Aorta (tissue), 5 donors: ENCODE data around the gene SNAP25. TPM values are rescaled to one million over a fixed set of nuclear protein-coding genes. Genes with fewer than 3 reads are reported as not detected.

ENCODE experiments used
- ATAC-seq: fragments of 200-7000 bp; cut with Tn5 transposase; one replicate; pipeline ENCODE4 v1.9.1; 2022; ENCODE audit warnings: moderate library complexity; ENCODE audit not compliant: low FRiP score
- DNase-seq, 2 donors: peaks; one replicate each; pipeline ENCODE4 v3.0.0-alpha.2; 2020
- H3K27ac ChIP-seq, 2 donors: one replicate each; pipeline ENCODE4 v1.5.1; 2013; ENCODE audit warnings: low read length in 2 of 2, mild to moderate bottlenecking in 2 of 2, moderate library complexity in 2 of 2, control low read depth in 1 of 2, inconsistent platforms in 1 of 2, low read depth in 1 of 2
- H3K27me3 ChIP-seq, 2 donors: one replicate each; pipeline ENCODE4 v1.6.1; 2013; ENCODE audit warnings: control low read depth in 1 of 2, low read length in 1 of 2, mild to moderate bottlenecking in 1 of 2, moderate library complexity in 1 of 2; ENCODE audit not compliant: insufficient read depth in 2 of 2, control insufficient read depth in 1 of 2
- H3K36me3 ChIP-seq, 2 donors: one replicate each; pipeline ENCODE4 v1.6.1; 2013; ENCODE audit warnings: control low read depth in 1 of 2, low read length in 1 of 2, mild to moderate bottlenecking in 1 of 2; ENCODE audit not compliant: insufficient read depth in 2 of 2, control insufficient read depth in 1 of 2
- H3K4me1 ChIP-seq, 2 donors: one replicate each; pipeline ENCODE4 v1.6.1; 2013; ENCODE audit warnings: low read length in 2 of 2, control low read depth in 1 of 2, mild to moderate bottlenecking in 1 of 2, moderate library complexity in 1 of 2; ENCODE audit not compliant: insufficient read depth in 2 of 2, control insufficient read depth in 1 of 2
- H3K4me3 ChIP-seq, 2 donors: one replicate each; pipeline ENCODE4 v1.5.1; 2013; ENCODE audit warnings: low read length in 2 of 2, control low read depth in 1 of 2, mild to moderate bottlenecking in 1 of 2
- H3K9me3 ChIP-seq: one replicate; pipeline ENCODE4 v1.6.1; 2013; ENCODE audit warnings: mild to moderate bottlenecking, low read length; ENCODE audit not compliant: control insufficient read depth
- WGBS, 2 donors: extraction: QIAGEN DNeasy Blood & Tissue Kit; methylation state at CpG; one replicate each; pipeline ENCODE4 v1.1.7; 2013; 5-methylcytosine and 5-hydroxymethylcytosine counted together
- intact Hi-C, 2 donors: fragments of 100-400 bp; cut with DNase I; formaldehyde crosslinking; loops; one replicate each; pipeline versions ENCODE4 v1.14.2 to v1.15.0; 2022
- polyA plus RNA-seq, 2 donors: library from polyadenylated mRNA; stranded (reverse); fragments of 200-250 nt; gene quantifications; one replicate each; pipeline ENCODE4 v1.2.3, GENCODE V29; 2013
- total RNA-seq, 2 donors: library from RNA; stranded (reverse); fragmentation: NEBNext Ultra II Directional; extraction: Animal tissue kit (Norgen Biotek cat#: 25700); gene quantifications; one replicate each; pipeline ENCODE4 v1.2.1, GENCODE V29; 2021
- donor health status: healthy with polysubstance abuse.
- donor health status: Bipolar disorder and iron deficiency.
- donor health status: DM: no; HTN: no; CAD: no.
- donor health status: DM: no; HTN: no; CAD: no.
- donor health status: DM: yes; HTN: yes; CAD: no.

The SNAP25 gene
- total and polyA plus RNA-seq, 4 donors = 2.1 to 15.5 (median 7.1) TPM

DNA sequence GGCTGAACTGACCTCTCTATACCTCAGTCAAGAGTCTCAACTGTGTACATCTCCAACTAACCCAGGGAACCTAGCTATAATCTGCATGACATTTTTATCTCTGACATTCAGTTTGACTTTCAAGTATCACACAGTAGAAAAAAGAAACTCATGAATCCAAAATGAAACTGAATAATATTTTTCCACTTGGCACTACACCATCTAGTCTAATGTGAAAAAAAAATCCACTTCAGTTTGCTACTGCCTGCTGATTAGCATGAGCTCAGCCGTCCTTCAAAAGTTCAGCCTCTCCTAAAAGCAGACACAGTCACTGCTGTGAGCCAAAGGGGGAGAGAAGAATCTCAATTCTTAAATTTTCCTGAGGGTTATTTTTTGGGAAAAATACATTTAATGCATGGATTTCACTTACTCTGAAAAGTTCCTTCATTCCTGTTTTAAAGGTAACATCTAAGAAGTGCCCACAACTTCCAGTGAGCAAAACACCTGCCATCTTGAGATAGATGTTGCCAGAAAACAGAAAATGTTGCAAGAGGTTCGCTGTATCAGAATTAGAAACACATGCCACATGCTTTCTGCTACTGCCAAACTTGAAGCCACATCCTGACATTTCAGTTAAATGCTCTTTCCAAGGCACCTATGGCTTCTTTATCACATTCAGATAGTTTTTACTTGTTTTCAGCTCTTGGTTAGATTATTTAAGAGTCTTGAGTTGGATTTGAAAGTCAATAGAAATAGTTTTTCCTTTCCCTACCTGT, 120.0 kb downstream of the SNAP25 start:
- Histone ChIP-seq H3K27ac (no peak overlapping the region), H3K27me3 (no peaks in the 10 kb centered on the region), H3K36me3 (no peaks in the 10 kb centered on the region), H3K4me1 (no peaks in the 10 kb centered on the region), H3K4me3 (no peak overlapping the region), H3K9me3 (no peaks in the 10 kb centered on the region)
- WGBS, 2 donors = 54 to 55% methylated on average over 2 of the region's 2 CpGs
- ATAC-seq (no peak), DNase-seq (no peak)
- intact Hi-C loops = no loop called here

DNA sequence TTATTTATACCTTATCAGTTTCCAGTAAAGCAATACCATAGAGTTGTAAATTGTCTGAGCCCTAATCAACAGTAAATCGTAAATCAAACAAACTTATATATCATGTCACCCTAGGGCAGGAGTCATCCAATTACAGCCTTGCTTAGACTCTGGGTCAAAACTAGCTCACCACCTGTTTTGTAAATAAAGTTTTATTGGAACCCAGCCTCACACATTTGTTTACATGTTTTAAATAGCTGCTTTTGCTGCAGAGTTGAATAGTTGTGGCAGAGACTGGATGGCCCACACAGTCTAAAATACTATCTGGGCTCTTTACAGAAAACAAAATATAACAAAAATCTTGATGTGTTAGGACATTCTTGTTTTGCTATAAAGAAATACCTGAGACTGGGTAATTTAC, 121.0 kb downstream of the SNAP25 start:
- no peak for ATAC-seq
- Histone ChIP-seq H3K36me3 (no peaks in the 10 kb centered on the region), H3K4me1 (no peaks in the 10 kb centered on the region), H3K4me3 (no peak overlapping the region), H3K27me3 (no peaks in the 10 kb centered on the region), H3K27ac (no peak overlapping the region), H3K9me3 (no peaks in the 10 kb centered on the region)
- intact Hi-C loops = no loop called here
- no peak for DNase-seq
- WGBS, 2 donors = 95 to 97% methylated on average over 1 of the region's 1 CpG

DNA sequence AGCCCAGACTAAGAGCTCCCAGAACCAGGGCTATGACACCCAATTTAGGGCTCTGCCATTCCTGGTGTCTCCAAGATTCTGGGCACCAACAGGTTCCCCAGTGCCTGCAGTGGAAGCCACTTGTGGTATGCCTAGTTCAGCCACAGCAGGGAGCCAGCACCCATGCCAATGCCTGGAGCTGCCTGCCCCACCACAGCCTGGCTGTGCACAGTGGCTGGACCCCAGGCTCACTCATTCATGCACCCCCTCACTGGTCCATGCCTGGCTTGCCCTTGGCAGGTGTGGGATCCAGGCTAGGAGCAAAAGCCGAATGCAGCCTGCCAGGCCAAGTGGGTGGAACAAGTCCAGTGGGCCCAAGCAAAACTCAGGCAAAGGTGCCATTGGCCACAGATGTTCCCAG, 123.5 kb downstream of the SNAP25 start:
- Histone ChIP-seq H3K9me3 (no peaks in the 10 kb centered on the region), H3K4me1 (no peaks in the 10 kb centered on the region), H3K27me3 (no peaks in the 10 kb centered on the region), H3K4me3 (no peak overlapping the region), H3K36me3 (no peaks in the 10 kb centered on the region), H3K27ac (no peak overlapping the region)
- DNase-seq (no peak), ATAC-seq (no peak)
- intact Hi-C loops = no loop called here
- WGBS, 2 donors = 76 to 95% methylated on average over 1 of the region's 1 CpG

DNA sequence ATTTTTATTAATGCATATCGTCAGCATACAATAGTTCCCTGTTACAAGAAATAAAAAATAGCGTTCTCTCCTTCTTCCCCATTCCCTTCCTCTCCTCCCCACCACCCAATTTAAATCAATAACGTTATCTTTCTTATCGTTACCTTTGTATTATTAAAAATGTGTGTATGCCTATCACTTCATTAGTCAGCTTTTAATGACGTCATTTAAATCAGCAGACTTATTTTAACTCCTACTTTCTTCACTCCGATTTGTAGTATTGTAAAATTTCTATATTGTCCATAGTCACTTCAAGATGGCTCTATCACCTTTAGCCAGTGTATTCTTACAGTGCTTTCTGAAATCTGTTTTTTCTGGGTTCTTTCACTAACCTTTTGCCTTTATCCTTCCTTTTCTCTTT, 126.3 kb downstream of the SNAP25 start:
- Histone ChIP-seq H3K27ac (no peak overlapping the region), H3K27me3 (no peaks in the 10 kb centered on the region), H3K4me1 (no peaks in the 10 kb centered on the region), H3K9me3 (no peaks in the 10 kb centered on the region), H3K36me3 (no peaks in the 10 kb centered on the region), H3K4me3 (no peak overlapping the region)
- ATAC-seq (no peak), DNase-seq (no peak)
- intact Hi-C loops = no loop called here
- 70 to 74% methylated on average over 6 of the region's 6 CpGs for WGBS, 2 donors

DNA sequence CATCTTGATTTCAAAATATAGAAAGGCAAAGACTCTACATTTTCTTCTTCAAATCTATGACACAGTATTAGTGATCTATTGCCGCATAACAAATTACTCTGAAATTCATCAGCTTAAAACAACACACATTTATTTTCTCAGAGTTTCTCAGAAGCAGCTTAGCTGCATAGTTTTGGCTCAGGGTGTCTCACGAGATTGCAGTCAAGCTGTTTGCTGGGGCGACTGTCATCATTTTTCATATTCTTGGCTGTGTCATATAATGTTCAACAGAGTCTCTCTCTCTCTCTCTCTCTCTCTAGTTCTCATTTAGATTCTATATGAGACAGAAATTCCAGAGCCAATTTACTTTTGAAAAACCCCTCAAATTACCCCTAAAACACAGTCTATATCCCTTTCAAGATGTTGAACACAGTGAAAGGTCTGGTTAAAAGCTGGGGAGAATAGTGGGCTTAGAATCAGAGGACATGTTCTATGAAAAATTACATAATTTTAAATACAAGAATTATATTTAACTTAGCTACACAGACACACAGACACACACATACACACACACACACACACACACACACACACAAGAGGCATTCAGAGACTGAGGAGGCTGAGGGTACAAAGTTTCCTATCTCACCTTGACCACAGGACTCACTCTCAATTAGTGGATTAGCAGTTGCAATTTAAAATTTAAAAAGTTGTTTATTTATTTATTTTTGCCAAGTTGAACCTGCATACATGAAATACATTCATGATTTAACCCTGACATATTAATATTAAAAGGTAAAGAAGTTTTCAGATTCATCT, 128.7 kb downstream of the SNAP25 start:
- ATAC-seq = no peak
- Histone ChIP-seq H3K27ac (no peak overlapping the region), H3K36me3 (no peaks in the 10 kb centered on the region), H3K9me3 (no peaks in the 10 kb centered on the region), H3K4me1 (no peaks in the 10 kb centered on the region), H3K4me3 (no peak overlapping the region), H3K27me3 (no peaks in the 10 kb centered on the region)
- DNase-seq = no peak
- 32 to 38% methylated on average over 3 of the region's 3 CpGs for WGBS, 2 donors
- intact Hi-C loops = loop anchor here in 1 of 2 donors (2.0 kb wide), 1 partner anchor 74 kb away; no protein-coding TSS in a partner anchor

DNA sequence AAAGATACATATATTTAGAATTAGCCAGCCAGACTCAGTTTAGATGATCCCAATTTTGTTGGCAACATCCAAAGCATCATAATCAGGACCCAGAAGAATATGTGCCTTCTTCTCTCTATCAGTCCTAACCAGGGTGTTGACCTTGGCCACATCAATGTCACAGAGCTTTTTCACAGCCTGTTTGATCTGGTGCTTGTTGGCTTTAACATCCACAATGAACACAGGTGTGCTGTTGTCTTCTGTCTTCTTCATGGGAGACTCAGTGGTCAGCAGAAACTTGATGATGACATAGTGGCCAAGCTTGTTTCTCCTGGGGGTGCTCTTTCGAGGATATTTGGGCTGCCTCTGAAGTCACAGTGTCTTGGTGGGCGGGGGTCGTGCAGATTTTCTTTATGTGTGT, 130.5 kb downstream of the SNAP25 start:
- no peak for DNase-seq
- ATAC-seq = no peak
- Histone ChIP-seq H3K27me3 (no peaks in the 10 kb centered on the region), H3K4me1 (no peaks in the 10 kb centered on the region), H3K4me3 (no peak overlapping the region), H3K36me3 (no peaks in the 10 kb centered on the region), H3K27ac (no peak overlapping the region), H3K9me3 (no peaks in the 10 kb centered on the region)
- 77 to 92% methylated on average over 3 of the region's 3 CpGs for WGBS, 2 donors
- intact Hi-C loops = no loop called here

DNA sequence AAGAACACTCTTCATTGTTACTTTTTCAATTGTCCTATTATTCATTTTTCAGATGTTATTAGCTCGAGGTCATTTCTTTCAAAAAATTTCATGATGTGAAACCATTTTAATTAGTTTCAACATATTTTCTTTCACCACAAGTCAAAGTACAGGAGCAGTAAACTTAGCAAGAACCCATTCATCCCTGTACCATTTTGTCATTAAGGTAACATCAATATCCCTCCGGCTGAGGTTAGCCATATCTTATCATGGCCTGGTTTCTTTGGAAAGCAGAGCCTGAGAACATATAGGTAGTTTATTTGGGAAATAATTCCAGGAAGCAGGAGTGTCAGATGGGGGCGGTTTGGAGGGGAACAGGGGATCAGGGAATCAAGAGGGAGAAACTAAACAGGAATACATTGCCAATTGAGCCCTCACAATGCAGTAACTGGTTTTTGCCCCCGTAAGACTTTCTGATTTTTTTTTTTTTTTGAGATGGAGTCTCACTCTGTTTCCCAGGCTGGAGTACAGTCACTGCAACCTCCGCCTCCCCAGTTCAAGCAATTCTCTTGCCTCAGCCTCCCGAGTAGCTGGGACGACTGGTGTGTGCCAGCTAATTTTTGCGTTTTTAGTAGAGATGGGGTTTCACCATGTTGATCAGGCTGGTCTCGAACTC, 131.7 kb downstream of the SNAP25 start:
- WGBS, 2 donors = 93 to 94% methylated on average over 9 of the region's 9 CpGs
- Histone ChIP-seq H3K27me3 (no peaks in the 10 kb centered on the region), H3K27ac (no peak overlapping the region), H3K36me3 (no peaks in the 10 kb centered on the region), H3K9me3 (no peaks in the 10 kb centered on the region), H3K4me3 (no peak overlapping the region), H3K4me1 (no peaks in the 10 kb centered on the region)
- intact Hi-C loops = loop anchor here in 1 of 2 donors (10.0 kb wide), 1 partner anchor 56 kb away; no protein-coding TSS in a partner anchor
- ATAC-seq (no peak), DNase-seq (no peak)

DNA sequence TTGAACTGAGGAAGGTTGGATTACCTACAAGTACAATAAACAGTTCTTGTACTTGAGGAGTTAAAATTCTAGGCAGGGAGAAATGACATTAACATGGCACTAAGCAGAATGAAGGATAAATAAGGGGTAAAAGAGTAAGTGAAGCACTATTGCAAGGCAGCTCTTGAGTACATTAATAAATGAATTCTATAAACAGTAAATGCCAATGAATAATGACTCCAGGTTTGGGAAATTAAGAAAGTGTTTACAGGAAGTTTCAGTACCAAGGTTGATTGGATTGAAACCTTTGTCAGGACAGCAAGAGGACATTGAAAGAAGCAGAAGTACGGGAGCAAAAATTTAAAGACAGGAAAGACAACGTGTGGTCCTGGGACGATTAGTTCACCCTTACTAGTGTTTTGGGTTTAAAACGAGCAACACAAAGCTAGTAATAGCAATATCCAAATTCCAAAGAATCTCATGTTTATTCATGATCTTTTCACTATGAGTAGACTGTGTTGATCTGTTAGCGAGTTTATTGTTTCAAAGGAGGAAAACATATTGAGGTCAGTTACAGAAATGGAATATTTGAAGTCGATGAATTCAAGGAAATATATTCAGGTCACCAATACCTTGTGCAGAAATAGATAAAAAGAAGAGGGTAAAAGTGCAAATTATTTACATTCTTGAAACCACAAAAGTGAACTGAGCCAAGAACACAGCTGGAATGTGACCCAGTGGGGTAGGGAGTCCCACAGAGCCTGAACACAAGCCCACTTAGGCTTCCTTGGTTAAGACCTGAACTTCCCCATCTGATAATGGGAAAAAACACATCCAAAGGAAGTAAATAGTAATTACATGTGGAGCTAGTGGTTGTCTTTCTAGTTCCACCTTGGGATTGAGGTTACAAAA, 134.5 kb downstream of the SNAP25 start:
- no peaks in the 10 kb centered on the region for H3K27me3 ChIP-seq
- no peak overlapping the region for H3K27ac ChIP-seq
- H3K36me3 ChIP-seq = no peaks in the 10 kb centered on the region
- ATAC-seq (no peak), DNase-seq (no peak)
- 55 to 67% methylated on average over 6 of the region's 6 CpGs for WGBS, 2 donors
- no peaks in the 10 kb centered on the region for H3K4me1 ChIP-seq
- no peaks in the 10 kb centered on the region for H3K9me3 ChIP-seq
- no peak overlapping the region for H3K4me3 ChIP-seq
- intact Hi-C loops = loop anchor here in 1 of 2 donors (10.0 kb wide), 1 partner anchor 58 kb away; no protein-coding TSS in a partner anchor
